Stimulated activated naive CD4-positive, alpha-beta T cell treated with Interleukin-2 at 50 U/mL for 16 hours (primary cell): ENCODE data around the gene SLC44A3.
"Not testable (repeated sequence)": the region's sequence is repeated elsewhere in the genome, so short reads cannot be mapped to it uniquely, and the experiment has no call there.

ENCODE experiments used
- DNase-seq: peaks from one replicate; lab custom pipeline; 2025; lab: John Stamatoyannopoulos, UW

SLC44A3 gene

GRCh38 chr1:94935034-94935433 lies 114.9 kb downstream of the SLC44A3 start:
- DNase-seq = no peak

DNA sequence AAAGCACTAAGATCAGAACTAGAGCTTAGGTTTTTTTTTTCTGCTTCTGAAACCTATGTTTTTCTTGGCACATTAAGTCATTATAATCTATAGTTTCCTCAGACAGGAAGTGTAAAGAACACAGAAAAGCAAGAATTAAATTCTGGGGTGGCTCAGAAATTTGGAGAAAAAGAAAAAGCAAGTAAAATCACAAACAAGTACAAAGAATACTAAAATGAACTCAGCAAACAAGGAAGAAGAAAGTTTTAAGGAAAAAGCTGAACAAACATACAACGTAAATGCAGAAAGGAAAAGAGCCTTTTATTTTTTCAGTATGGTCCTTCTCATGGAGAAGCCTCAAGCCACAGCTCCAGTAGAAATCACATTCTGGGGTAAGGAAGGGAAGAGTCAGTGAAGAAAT lies 115.3 kb downstream of the SLC44A3 start:
- no peak for DNase-seq

DNA sequence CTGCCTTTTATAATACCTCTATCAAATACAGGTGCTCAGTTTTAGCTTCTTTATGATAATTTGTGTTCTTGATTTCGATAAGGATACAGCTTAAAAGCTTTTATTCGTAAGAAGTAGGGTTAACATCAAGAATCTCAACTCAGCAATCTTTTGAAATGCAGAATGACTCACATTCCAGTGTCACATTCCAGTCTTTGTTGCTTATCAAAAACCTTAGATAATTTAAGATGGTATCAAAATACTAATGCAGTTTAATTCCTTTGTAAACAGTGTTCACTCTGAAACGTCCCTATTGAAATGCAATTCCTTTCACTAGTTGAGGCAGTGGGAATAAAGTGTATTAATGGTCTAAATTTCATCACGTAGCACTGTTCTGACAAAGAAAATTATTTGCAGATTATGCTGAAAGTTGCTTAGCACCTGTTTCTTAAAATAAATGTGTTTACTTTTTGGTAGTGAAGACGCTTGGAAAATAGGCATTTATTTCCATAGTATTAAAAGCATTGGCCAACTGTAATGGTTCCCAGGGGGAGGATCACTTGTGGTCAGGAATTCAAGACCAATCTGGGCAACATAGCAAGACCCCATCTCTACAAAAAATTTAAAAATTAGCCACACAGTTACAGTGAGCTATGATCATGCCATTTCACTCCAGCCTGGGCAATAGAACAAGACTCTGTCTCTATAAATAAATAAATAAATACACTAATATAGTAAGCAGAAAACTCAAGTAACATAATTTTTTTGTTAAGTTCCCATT lies 116.9 kb downstream of the SLC44A3 start:
- DNase-seq = no peak

DNA sequence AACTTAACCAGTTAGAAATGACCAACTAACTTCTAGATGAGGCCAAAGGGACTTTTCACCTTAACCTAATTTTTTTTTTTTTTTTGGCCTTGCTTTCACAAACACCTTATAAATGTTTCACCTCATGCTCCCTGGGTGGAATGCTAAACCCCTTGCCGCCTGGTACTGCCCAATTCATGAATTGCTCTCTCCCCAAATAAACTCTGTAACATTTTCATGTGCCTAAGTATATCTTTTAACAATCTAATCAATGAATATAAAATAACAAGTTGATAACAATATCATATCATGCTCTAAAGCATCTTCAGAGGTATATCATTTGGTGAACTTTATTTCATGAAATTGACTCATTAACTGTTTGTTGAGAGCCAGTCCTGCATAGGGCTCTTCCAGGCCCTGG lies 117.7 kb downstream of the SLC44A3 start:
- no peak for DNase-seq

- DNase-seq = no peak
These were observed 120.6 kb downstream of the SLC44A3 start for GRCh38 chr1:94940738-94941137.

DNA sequence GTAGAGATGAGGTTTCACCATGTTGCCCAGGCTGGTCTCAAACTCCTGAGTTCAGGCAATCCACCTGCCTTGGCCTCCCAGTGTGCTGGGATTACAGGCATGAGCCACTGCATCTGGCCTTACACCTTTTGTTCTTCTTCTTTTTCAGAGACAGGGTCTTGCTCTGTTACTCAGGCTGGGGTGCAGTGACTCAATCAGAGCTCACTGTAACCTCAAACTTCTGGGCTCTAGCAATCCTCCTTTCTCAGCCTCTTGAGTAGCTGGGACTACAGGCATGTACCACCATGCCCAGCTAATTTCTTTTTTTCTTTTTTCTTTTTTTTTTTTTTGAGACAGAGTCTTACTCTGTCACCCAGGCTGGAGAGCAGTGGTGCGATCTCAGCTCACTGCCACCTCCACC lies 121.3 kb downstream of the SLC44A3 start:
- not testable (repeated sequence) for DNase-seq

GRCh38 chr1:94942171-94943128 lies 122.3 kb downstream of the SLC44A3 start:
- no peak for DNase-seq
